ENCODE measurements around the gene PDSS2.

Gene PDSS2

GRCh38 chr6:107267634-107268033 is 191.7 kb downstream of the PDSS2 start:
- no peak for DNase-seq (ENCODE audit: low read depth)

- DNase-seq (ENCODE audit: low read depth), result no peak
Observed at GRCh38 chr6:107267006-107267405, 192.4 kb downstream of the PDSS2 start.

DNA sequence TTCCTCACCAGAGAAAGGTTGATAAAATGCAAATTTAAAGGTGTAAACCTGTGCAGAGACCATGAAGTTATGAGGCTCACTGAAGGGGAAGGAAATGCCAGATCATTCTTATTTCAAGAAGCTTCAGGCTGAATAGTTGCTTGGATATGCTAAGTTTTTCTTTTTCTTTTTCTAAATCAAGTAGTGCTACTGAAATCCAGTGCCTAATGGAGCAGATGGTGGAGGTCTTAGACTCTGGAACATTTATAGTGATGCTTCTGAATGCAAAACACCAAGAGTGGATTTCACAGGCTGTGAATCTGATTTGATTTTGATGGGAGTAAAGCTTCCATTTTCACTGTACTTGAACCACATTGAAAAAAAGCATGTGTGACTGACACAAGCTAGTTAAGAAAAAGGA is 192.8 kb downstream of the PDSS2 start:
- no peak for DNase-seq (ENCODE audit: low read depth)

GRCh38 chr6:107264357-107264840 is 195.0 kb downstream of the PDSS2 start:
- no peak for DNase-seq (ENCODE audit: low read depth)

GRCh38 chr6:107259951-107260350 is 199.4 kb downstream of the PDSS2 start:
- no peak for DNase-seq (ENCODE audit: low read depth)

DNA sequence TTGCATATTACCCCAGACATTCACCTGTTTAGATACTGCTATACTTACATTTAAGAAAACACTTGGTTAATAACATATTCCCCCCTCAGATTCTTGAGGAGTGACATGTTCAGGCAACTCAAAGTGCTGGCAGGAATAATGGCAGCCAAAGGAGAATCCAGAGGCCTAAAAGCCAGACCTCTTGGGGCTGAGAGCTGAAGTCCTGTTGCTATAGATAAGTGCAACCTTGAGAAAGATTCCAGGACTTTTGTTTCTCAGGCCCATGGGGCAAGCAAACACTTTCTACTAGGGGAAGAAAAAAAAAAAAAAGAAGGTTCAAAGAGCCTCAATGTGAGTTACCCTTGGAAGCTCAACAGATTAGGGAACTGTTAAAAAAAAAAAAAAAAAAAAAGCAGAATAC is 211.2 kb downstream of the PDSS2 start:
- DNase-seq (ENCODE audit: low read depth), result no peak

- DNase-seq (ENCODE audit: low read depth), result no peak
Observed at GRCh38 chr6:107246972-107247615, 212.3 kb downstream of the PDSS2 start.

- DNase-seq (ENCODE audit: low read depth), result no peak
Observed at GRCh38 chr6:107246249-107246971, 213.0 kb downstream of the PDSS2 start.

DNA sequence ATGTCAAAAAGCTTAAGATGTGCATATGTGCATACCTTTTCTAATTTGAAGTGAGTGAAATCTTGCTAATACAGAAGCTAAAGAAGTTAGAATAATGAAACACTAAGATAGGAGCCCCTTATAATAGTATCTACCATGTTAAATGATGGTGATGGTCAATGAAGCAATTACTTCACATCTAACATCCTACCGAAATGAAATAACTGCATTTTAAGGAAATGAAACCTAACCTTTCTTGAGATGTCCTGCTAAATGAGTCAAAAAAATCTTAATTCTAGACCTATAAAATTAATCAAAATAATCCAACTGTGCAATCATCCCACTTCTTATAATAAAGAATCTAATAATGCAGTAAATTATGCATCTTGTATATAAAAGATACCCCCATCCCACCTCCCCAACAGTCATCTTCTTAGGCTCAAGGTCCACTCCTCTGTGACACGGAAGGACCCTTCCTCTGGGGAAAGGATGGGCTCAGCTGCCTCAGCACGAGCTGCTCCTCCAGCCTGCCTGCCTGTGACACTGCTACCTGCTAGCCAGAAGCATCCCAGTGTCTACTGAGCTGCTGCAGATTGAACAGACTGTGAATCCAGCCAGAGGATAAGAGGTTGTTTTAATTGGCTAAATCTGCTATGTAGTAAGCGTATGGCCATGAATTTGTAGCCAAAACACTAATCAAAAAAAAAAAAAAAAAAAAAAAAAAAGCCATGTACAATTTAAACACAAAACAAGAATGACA is 214.5 kb downstream of the PDSS2 start:
- DNase-seq (ENCODE audit: low read depth), result no peak

DNA sequence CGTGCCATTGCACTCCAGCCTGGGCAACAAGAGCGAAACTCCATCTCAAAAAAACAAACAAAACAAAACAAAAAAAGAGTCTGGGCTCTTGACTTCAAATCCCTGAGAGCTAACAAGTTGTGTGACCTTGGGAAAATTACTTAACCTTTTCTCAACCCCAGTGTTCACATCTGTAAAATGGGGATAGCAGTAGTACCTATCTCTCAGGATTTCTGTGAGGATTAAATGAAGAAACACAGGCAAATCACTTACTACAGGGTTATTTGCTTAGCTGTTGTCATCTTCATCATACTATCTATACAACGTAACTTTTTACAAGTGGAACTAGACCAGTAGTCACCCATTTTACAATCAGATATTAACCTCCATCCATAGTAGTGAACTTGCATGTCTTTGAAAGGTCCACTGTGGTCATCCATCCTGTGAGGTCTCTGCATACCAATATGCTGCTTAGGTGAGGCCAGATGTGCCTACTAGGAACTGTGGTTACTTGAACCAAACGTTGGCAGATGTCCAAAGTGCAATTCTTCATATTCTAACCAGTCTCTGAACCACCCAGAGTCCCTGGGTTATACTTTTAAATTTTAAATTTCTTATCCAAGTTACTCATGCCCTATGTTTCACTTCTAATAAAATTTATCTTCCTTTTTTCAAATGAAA is 215.2 kb downstream of the PDSS2 start:
- DNase-seq (ENCODE audit: low read depth), result no peak

DNA sequence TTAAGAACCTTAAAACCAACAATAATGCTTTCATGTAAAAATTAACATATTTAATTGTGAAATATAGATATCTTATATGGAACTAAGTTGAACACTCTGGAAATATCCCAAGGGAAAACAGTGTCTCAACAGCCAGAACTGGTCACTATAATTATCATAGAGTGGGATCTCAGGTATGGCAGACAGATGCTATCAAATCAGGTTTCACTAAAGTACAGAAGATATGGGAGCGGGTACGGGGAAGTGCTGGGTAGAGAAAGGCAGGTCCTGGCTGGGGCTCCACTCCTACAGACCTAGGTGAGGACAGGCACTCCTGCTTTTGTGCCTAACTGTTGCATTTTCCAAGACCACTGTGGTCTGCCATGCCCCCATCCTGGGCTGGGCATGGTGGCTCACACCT is 215.9 kb downstream of the PDSS2 start:
- no peak for DNase-seq (ENCODE audit: low read depth)

GRCh38 chr6:107237992-107238660 is 221.2 kb downstream of the PDSS2 start:
- DNase-seq (ENCODE audit: low read depth), result no peak

DNA sequence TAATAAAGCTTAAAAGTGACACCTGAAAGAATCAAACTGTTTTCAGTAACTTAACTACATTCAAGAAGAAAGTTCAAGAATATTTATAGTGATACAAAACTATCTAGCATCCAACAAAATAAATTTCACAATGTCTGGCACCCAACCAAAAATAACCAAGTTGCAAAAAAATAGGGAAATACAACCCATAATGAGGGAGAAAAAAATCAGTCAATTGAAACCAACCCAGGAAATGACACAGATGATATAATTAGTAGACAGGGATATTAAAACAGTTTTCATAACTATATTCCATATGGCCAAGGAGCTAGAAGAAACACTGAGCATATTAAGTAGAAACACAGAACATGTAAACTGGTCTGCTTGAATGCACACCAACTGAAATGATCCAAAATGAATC is 223.9 kb downstream of the PDSS2 start:
- DNase-seq (ENCODE audit: low read depth), result no peak

- no peak for DNase-seq (ENCODE audit: low read depth)
Observed at GRCh38 chr6:107235007-107235406, 224.4 kb downstream of the PDSS2 start.

DNA sequence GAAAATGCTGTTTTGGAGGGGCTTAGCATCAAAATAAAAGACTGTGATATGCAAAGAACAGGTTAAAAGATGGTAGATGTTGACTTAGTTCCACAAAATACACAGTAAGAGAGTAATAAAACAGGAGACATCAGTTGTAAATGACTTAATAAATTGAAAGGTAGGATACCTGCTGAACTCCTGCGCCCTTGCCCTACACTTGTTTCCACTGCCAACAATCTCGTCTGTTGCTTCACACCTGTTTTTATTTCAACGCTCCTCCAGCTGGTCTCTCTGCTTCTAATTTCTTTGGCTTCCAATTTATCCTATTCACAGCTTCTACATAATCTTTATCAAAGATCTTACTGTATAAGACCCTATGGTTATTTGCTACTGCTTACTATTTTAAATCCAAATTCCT is 228.1 kb downstream of the PDSS2 start:
- DNase-seq (ENCODE audit: low read depth), result no peak

- DNase-seq (ENCODE audit: low read depth), result no peak
Observed at GRCh38 chr6:107230448-107230847, 228.9 kb downstream of the PDSS2 start.

GRCh38 chr6:107230024-107230423 is 229.3 kb downstream of the PDSS2 start:
- DNase-seq (ENCODE audit: low read depth), result no peak

- no peak for DNase-seq (ENCODE audit: low read depth)
Observed at GRCh38 chr6:107228754-107229153, 230.6 kb downstream of the PDSS2 start.

- no peak for DNase-seq (ENCODE audit: low read depth)
Observed at GRCh38 chr6:107221519-107221918, 237.8 kb downstream of the PDSS2 start.

DNA sequence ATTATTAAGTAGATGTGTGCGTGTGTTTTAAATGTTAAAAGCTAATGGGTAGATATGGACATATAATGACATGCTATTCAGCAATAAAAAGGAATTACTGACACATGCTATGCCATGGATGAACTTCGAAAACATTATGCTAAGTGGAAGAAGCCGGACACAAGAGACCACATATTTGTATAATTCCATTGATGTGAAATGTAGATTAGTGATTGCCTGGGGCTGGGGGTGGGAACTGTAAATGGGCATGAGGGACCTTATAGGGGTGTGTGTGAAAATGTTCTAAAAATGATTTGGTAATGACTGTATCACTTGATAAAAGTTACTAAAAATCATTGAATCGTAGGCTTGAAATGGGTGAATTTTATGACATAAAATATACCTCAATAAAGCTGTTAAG is 239.5 kb downstream of the PDSS2 start:
- no peak for DNase-seq (ENCODE audit: low read depth)

- no peak for DNase-seq (ENCODE audit: low read depth)
Observed at GRCh38 chr6:107218142-107218541, 241.2 kb downstream of the PDSS2 start.

GRCh38 chr6:107217248-107217647 is 242.1 kb downstream of the PDSS2 start:
- no peak for DNase-seq (ENCODE audit: low read depth)
